Liver (tissue), 3 donors: Measurements from ENCODE around the gene C16orf92.

ENCODE experiments used
- JUND ChIP-seq, 2 donors: IDR thresholded peaks; 2 replicates each; pipeline ENCODE4 v1.6.1; 2016; ENCODE audit warnings: antibody characterized with exemption in 2 of 2
- MAX ChIP-seq: IDR thresholded peaks from 2 replicates; pipeline ENCODE4 v1.6.1; 2016; ENCODE audit warnings: antibody characterized with exemption
- TF ChIP-seq, protein P1 (sequence below): fragments of 150-350 bp; IDR thresholded peaks from 2 replicates; pipeline ENCODE4 v1.5.1; 2017; ENCODE audit warnings: improper control_type of control experiment, low read depth, low read length; ENCODE audit not compliant: missing input control
- donor health status: healthy.
- donor health status: healthy.

- TF ChIP-seq JUND (IDR thresholded peaks at IDR 0.05) = no peak
- TF ChIP-seq MAX = no peak
- TF ChIP-seq, protein P1, sequence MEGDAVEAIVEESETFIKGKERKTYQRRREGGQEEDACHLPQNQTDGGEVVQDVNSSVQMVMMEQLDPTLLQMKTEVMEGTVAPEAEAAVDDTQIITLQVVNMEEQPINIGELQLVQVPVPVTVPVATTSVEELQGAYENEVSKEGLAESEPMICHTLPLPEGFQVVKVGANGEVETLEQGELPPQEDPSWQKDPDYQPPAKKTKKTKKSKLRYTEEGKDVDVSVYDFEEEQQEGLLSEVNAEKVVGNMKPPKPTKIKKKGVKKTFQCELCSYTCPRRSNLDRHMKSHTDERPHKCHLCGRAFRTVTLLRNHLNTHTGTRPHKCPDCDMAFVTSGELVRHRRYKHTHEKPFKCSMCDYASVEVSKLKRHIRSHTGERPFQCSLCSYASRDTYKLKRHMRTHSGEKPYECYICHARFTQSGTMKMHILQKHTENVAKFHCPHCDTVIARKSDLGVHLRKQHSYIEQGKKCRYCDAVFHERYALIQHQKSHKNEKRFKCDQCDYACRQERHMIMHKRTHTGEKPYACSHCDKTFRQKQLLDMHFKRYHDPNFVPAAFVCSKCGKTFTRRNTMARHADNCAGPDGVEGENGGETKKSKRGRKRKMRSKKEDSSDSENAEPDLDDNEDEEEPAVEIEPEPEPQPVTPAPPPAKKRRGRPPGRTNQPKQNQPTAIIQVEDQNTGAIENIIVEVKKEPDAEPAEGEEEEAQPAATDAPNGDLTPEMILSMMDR = no peak
Measured at GRCh38 chr16:29986931-29987330, 36.1 kb upstream of the C16orf92 start.
